Measurements from ENCODE around the gene OBP2B. TPM values are rescaled to one million over a fixed set of nuclear protein-coding genes. Genes with fewer than 3 reads are reported as not detected.

Gene OBP2B
- total RNA-seq, 2 experiments from 2014 or later = not detected

DNA sequence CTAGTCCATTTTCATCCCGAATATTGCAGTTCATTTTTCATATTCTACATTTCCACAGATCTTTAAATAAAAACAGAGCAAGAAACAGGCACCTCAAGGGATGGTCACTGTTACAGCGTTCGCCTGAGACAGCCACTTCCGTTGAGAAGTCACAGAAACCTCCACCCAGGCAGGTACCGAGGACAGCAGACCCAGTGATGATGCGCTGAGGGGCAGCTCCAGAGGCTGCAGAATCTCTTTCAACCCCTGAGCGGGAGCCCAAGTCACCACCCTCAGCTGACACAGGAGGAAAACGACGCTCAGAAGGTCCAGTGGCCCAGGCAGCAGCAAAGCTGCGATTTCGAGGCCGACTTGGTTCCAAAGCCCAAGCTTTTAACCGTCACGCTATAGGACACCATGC, 33.2 kb upstream of the OBP2B start:
- BruUV-seq (replicated peaks) = no TSS peak
- CTCF ChIA-PET (ENCODE audit: unreplicated experiment) = no interaction called here

DNA sequence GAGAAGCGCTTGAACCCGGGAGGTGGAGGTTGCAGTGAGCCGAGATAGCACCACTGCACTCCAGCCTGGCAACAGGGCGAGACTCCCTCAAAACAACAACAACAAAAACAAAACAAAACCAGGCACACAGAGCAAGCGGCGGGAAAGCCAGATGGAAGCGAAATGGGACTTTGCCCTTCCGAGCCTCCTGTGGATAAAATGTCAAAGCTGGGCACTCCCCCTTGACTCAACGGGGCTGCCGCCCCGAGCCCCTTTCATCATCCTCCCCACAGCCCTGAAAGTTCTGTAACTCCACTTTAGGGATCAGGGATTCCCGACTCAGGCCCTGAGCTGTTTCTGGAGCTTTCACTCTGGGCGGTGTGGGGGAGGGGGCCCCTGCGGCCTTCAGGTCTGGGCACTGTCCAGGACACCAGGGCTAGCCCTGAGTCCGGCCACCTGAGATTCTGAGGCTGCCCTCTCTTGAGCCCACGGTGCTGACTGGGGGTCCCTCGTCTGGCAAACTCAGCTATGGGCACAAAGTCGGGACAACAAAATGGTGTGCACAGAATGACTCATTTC, 30.6 kb upstream of the OBP2B start:
- no peak overlapping the region for H3K4me2 ChIP-seq (ENCODE audit: low read length)
- DNase-seq (ENCODE audit: low spot score) = no peak
- H3K4me1 ChIP-seq (ENCODE audit: insufficient read depth, low read length, poor library complexity, severe bottlenecking) = no peaks in the 10 kb centered on the region
- no peak overlapping the region for H2AFZ ChIP-seq (ENCODE audit: low read length)
- no peaks in the 10 kb centered on the region for H4K20me1 ChIP-seq (ENCODE audit: insufficient read depth, low read length)
- CTCF ChIA-PET (ENCODE audit: unreplicated experiment) = no interaction called here
- no peaks in the 10 kb centered on the region for H3K79me2 ChIP-seq (ENCODE audit: insufficient read depth, low read depth, low read length)
- H3K4me3 ChIP-seq (ENCODE audit: low read depth, low read length, poor library complexity, severe bottlenecking) = no peak overlapping the region
- no peaks in the 10 kb centered on the region for H3K9me2 ChIP-seq (ENCODE audit: insufficient read depth, low read length)
- TF ChIP-seq EZH2phosphoT487 (IDR thresholded peaks at IDR 0.05; ENCODE audit: borderline replicate concordance, low read depth, low read length) = no peak
- TF ChIP-seq, protein P1, sequence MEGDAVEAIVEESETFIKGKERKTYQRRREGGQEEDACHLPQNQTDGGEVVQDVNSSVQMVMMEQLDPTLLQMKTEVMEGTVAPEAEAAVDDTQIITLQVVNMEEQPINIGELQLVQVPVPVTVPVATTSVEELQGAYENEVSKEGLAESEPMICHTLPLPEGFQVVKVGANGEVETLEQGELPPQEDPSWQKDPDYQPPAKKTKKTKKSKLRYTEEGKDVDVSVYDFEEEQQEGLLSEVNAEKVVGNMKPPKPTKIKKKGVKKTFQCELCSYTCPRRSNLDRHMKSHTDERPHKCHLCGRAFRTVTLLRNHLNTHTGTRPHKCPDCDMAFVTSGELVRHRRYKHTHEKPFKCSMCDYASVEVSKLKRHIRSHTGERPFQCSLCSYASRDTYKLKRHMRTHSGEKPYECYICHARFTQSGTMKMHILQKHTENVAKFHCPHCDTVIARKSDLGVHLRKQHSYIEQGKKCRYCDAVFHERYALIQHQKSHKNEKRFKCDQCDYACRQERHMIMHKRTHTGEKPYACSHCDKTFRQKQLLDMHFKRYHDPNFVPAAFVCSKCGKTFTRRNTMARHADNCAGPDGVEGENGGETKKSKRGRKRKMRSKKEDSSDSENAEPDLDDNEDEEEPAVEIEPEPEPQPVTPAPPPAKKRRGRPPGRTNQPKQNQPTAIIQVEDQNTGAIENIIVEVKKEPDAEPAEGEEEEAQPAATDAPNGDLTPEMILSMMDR (conservative IDR thresholded peaks at IDR 0.05; ENCODE audit: low read length) = no peak
- POLR2A ChIA-PET = no interaction called here
- no peaks in the 10 kb centered on the region for H3K36me3 ChIP-seq (ENCODE audit: insufficient read depth, low read length)
- intact Hi-C loops (cut with micrococcal nuclease; ENCODE audit: unreplicated experiment) = no loop called here
- H3K9me3 ChIP-seq (ENCODE audit: low read length) = no peaks in the 10 kb centered on the region
- BruUV-seq (replicated peaks) = no TSS peak
- H3K27ac ChIP-seq (ENCODE audit: low read depth, low read length, poor library complexity, severe bottlenecking) = no peak overlapping the region

More for the DNA sequence above, 33.2 kb upstream of the OBP2B start:
- Histone ChIP-seq H2AFZ (ENCODE audit: low read length) (no peak overlapping the region), H3K4me1 (ENCODE audit: insufficient read depth, low read length, poor library complexity, severe bottlenecking) (no peaks in the 10 kb centered on the region), H3K79me2 (ENCODE audit: insufficient read depth, low read depth, low read length) (no peaks in the 10 kb centered on the region), H3K9me2 (ENCODE audit: insufficient read depth, low read length) (no peaks in the 10 kb centered on the region), H3K9me3 (ENCODE audit: low read length) (no peaks in the 10 kb centered on the region), H3K27ac (ENCODE audit: low read depth, low read length, poor library complexity, severe bottlenecking) (no peak overlapping the region), H3K36me3 (ENCODE audit: insufficient read depth, low read length) (no peaks in the 10 kb centered on the region), H3K4me2 (ENCODE audit: low read length) (no peak overlapping the region), H4K20me1 (ENCODE audit: insufficient read depth, low read length) (no peaks in the 10 kb centered on the region), H3K4me3 (ENCODE audit: low read depth, low read length, poor library complexity, severe bottlenecking) (no peak overlapping the region)
- TF ChIP-seq, protein P1 (conservative IDR thresholded peaks at IDR 0.05; ENCODE audit: low read length) = no peak
- no peak for TF ChIP-seq EZH2phosphoT487 (IDR thresholded peaks at IDR 0.05; ENCODE audit: borderline replicate concordance, low read depth, low read length)
- POLR2A ChIA-PET = no interaction called here
- no peak for DNase-seq (ENCODE audit: low spot score)
- intact Hi-C loops (cut with micrococcal nuclease; ENCODE audit: unreplicated experiment) = no loop called here

- no peaks in the 10 kb centered on the region for H4K20me1 ChIP-seq (ENCODE audit: insufficient read depth, low read length)
- no TSS peak for BruUV-seq (replicated peaks)
- H3K4me1 ChIP-seq (ENCODE audit: insufficient read depth, low read length, poor library complexity, severe bottlenecking) = no peaks in the 10 kb centered on the region
- no peaks in the 10 kb centered on the region for H3K36me3 ChIP-seq (ENCODE audit: insufficient read depth, low read length)
- intact Hi-C loops (cut with micrococcal nuclease; ENCODE audit: unreplicated experiment) = no loop called here
- no peaks in the 10 kb centered on the region for H3K9me3 ChIP-seq (ENCODE audit: low read length)
- no peak overlapping the region for H3K4me2 ChIP-seq (ENCODE audit: low read length)
- DNase-seq (ENCODE audit: low spot score) = peak; percentile 44
- H2AFZ ChIP-seq (ENCODE audit: low read length) = no peak overlapping the region
- H3K79me2 ChIP-seq (ENCODE audit: insufficient read depth, low read depth, low read length) = no peaks in the 10 kb centered on the region
- no peak overlapping the region for H3K4me3 ChIP-seq (ENCODE audit: low read depth, low read length, poor library complexity, severe bottlenecking)
- ChIA-PET CTCF (ENCODE audit: unreplicated experiment) (no interaction called here), POLR2A (no interaction called here)
- no peaks in the 10 kb centered on the region for H3K9me2 ChIP-seq (ENCODE audit: insufficient read depth, low read length)
- TF ChIP-seq, protein P1 (conservative IDR thresholded peaks at IDR 0.05; ENCODE audit: low read length) = peak; percentile 77
- TF ChIP-seq EZH2phosphoT487 (IDR thresholded peaks at IDR 0.05; ENCODE audit: borderline replicate concordance, low read depth, low read length) = no peak
- no peak overlapping the region for H3K27ac ChIP-seq (ENCODE audit: low read depth, low read length, poor library complexity, severe bottlenecking)
Observed at GRCh38 chr9:133238851-133239532, 29.9 kb upstream of the OBP2B start.
